GM19099 (cell line): ENCODE results near the gene HECW1.

ENCODE experiments used
- POLR2A ChIP-seq: IDR thresholded peaks from 3 replicates; pipeline ENCODE4 v1.6.1; 2011; ENCODE audit warnings: low read depth; ENCODE audit not compliant: insufficient read length; ENCODE audit errors: extremely low read depth

HECW1 gene

DNA sequence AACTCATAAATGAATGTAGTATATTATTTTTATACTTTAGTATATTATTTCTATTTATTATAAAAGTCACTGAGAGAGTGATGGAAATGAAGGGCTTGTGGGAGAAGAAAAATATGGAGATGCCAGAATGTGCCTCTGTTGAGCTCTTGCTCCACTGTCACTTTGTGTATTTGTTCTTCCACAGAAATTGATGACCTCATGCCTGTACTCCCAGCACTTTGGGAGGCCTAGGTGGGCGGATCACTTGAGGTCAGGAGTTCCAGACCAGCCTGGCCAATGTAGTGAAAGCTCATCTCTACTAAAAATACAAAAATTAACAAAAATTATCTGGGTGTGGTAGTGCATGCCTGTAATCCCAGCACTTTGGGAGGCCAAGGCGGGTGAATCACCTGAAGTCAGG is 394.0 kb downstream of the HECW1 start:
- no peak for TF ChIP-seq POLR2A

DNA sequence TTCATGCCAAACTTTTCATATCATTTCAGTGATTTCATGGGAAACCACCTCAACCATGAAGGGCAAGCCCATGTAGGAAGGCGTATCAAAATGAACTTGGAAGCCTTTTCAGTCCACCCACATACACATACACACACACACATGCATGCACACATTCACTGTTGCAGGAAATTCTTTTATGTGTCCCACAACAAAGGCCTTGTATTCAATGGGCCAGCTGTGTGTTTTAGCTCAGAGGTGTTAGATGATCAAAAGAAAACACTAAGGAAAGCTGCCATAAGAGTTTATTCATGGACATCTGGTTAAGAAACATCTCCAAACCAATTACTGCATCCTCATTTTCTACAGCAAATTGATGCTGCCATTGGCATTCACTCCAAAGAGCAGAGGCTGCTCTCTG is 396.0 kb downstream of the HECW1 start:
- TF ChIP-seq POLR2A = no peak

DNA sequence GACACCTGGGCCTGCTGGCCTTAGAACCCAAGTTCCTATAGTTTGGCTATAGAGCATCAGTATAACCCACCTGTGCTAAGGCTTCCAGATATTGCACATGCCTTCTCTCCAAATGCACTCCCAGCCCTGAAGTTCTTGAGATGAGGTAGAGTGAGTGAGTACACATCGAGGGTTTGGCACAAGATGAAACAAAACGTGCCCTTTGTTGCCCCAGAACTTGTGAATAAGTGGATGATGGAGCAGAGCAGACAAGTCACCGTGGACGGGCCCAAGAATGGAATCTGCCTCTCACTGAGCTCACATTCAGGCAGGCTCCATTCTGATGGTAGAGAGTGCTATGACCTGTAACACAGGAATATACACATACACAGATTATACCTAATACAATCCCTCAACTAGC is 397.5 kb downstream of the HECW1 start:
- no peak for TF ChIP-seq POLR2A

DNA sequence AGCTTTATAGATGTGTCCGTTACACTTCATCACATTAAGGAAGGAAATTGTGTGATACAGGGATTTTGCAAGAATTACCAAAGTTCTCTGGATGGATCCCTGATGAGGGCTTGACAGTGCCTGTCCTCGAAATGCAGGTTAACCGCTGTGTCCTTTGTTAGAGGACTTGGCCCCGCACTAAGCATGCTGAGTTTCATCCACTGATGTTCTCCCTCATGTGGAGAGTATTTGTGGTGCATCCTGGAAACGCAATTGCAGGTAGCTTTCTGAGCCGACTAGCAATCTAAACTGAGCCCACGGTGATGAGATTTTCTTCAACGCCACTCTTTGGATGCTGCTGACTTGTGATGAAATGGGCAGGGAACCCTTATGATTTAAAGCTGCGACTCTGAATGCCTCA is 398.6 kb downstream of the HECW1 start:
- TF ChIP-seq POLR2A = no peak

DNA sequence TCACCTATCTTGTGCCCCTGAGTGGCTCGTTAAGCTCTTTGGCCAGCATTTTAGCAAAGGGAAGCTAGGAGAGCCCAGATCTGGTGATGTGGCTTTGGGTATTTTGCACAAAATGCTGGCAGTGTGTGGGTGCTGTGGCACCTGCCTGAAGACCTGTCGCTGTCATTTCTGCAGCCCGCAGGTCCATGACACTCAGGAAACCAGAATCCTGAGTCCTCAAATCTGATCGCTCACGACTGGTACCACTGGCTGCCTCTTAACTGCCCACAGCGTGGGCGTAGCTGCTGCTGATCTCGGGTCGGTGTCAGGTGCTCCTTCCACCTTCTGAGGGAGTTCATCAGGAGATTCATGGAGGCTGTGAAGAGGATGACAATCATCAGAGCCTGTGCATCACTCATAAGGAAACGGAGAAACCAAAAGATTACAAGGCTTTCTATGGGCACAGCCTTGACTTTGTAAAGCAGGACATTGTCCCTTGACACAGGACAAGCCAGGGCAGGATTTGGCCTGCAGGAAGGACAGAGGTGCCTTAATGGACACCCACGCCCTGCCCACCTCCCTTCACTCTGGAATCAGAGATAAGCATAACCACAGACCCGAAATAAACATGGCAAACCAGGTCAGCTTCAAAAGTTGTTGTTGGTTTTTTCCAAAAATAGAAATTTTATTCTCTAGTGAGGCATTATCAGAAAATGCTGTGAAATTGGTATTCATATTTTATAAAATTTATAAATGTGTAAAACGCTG is 399.5 kb downstream of the HECW1 start:
- TF ChIP-seq POLR2A = no peak

DNA sequence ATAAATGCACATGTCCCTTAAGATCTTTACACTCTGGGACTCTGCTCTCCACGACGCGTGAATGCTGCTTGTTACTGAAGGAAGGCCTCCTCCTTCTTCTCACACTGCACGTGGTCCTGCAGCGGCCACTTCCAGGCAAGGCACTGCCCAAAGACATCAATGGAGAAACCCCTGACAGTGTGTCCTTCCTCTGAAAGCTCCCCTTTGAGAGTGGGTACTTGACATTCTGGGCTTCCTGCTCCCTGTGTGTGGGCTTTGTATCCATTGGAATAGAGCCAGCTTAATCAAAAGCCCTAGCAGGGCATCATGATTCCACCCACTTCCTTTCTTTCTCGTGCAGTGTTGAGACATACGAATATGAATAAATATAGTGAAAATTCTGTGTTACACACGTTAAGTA is 400.8 kb downstream of the HECW1 start:
- TF ChIP-seq POLR2A = no peak

DNA sequence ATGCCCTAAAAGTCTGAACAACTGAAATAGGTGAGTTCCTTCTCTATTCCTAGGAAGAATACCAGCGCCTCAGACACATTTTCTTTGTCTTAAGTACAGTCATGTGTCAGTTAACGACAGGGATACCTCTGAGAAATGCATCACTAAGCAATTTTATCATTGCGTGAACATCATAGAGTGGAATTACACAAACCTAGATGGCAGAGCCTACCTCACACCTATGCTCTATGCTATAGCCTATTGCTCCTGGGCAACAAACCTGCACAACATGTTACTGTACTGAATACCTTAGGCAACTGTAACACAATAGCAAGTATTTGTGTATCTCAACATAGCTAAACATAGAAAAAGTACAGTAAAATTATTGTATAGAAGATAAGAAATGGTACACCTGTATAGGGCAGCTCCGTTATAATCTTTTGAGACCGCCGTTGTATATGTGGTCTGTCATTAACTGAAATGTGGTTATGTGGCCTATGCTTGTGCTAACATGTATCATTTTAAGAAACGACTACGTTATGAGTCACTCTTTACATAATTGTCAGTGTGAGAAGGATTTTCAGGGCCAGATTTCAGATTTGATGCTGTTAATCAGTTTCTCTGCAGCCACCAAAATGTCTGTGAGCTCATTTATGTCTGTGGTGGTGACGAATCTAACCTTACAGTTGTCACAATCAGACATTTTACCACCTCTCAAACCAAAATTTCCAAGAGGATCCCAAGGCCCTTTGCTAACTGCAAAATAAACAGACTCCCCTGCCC is 404.3 kb downstream of the HECW1 start:
- no peak for TF ChIP-seq POLR2A

DNA sequence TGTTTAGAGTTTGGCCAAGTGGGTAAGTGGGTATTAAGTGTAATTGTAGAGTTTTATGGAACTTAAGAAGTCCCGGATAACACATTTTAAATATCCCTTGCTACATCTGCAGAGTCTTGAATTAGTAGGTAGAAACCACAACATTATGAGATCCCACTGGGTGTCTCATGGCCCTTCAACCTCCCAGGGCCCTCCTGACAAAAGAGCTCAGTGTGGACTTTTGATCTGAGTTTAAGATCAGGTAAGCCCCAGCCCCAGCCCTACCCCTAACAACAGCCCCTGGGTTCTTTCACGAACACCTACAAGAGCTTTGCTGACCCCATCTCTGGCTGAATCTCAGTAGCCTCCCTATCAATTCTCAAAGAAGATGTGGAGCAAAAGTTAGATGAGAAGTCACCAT is 405.0 kb downstream of the HECW1 start:
- TF ChIP-seq POLR2A = no peak

DNA sequence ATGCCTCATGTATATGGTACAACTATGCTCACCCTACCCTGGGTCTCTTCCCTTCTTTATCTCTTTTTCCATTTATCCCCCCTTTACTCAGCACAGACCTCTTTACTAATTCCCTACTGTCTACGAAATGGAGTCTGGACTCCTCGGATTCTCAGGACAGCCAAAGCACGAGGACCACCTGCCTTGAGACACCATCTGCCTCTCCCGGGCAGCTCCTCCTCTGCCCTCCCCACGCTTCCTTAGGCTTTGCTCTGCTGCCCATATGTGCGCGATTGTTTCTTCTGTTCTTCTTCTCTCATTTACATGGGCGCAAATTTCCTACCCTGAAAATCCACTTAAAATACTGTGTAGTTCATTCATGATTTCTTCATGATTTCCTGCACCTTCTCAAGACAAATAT is 407.8 kb downstream of the HECW1 start:
- no peak for TF ChIP-seq POLR2A

DNA sequence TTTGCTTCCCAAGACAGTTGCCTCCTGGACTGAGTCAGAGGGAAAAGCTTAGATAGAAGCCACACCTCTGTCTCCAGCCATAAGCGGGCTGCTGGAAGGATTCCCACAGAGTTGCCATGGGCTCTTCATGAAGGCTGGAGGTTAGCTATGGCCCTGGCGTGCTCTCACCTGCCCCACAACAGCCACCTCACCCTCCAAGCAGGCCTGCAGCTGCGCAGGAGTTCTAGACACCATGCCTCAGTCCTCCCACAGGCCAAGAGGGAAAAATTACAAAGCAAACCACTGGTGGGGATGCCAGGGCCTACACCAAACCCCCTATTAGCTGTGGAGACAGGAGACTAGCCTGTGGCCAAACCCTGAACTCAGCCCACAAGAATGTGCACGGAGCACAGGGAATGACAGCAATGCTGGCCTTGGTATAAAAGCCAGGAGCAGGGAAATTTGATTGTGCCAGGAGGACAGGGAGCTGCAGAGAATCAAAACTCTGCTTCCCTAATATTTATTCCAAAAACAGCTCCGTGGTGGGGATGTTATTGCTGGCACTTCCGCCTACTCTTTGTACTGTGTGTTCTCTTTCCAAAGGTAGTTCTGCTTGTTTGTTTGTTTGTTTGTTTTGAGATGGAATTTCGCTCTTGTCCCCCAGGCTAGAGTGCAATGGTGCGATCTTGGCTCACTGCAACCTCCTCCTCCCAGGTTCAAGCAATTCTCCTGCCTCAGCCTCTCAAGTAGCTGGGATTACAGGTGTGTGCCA is 410.1 kb downstream of the HECW1 start:
- no peak for TF ChIP-seq POLR2A

DNA sequence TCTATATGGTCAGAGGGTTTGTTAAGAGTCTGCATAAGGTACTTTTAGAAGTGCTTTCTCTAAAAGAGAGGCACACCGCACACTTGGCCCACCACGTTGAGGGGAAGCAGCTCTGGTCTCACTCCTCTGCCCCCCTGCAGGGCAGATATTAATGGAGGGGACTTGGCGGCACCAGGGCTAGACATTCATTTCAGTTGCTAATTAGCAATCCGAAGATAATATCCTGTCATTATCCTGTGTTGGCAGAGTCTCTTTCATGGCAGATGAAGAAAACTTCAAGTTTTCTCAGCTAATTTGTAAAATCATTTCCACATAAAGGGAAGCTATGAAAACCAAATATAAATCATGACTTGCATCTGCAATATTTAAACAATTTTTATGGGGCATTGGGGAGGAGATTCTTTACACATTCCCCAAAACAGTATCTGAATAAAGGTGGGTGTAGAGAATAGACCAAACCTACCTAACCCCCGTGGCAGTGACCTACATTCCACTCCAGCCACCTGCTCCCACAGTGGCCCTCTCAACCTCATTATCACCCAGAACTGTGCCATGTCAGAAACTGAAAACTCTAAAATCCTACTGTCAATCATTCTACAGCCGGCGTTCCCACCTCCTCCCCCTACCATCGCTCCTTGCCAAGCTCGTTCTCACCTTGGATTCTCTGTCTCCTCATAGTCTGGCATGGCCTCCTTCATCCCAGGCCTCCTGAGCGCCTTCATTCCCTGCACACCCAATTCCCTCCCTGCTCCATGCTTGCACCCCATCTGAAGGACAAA is 416.3 kb downstream of the HECW1 start:
- no peak for TF ChIP-seq POLR2A

DNA sequence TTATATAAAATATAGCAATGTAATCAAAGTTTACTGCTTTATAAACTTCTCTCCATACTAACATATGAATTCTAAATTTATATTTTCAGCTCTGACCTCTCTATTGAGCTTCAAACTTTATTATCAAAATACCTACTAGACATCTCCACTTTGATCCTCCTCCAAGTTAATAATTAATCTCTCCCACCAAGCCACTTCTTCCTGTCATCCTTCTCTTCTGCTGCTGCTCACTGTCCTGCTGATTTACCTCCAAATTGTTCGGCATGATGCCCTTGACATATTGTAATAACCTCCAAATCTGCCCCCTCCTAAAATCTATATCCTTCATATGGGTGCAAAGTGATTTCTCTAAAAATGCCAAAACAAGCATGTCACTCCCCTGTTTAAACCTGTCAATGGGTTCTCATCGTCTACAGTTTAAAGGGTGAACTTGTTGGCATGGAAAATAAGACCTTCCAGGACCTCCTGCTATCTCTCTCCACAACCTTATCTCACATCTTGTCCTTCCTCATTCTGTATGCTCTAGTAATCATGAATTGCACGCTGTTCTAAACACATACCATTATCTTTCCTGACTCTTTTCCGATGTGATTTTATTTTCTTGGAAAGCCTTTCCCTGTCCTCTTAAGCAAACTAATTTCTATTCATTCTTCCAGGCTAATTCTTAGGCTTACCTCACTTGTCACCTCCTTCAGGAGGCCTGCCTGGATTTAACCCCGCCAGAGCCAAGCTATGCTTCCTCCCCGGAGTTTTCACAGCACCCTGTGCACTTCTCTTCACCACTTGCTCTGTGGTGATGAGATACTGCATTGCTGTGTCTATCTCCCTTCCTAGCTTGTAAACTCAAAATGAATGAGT is 418.3 kb downstream of the HECW1 start:
- TF ChIP-seq POLR2A = no peak

DNA sequence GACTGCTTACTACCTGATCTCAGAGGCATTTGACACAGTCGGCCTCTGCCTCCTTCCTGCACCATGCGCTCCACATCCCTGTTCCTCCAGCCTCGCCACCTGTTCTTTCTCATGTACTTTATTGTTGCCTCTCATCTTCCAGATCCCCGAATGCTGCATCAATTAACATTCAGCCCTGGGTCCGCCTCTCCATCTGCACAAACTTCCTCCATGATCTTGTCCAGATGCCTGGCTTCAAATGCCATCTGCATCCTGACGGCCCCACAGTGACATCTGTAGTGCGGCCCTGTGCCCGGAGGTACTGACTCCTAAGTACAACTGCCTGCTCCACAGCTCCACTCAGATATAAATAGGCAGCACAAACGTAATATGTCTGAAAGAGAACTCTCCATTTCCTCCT is 419.3 kb downstream of the HECW1 start:
- no peak for TF ChIP-seq POLR2A
